Stimulated activated CD8-positive, alpha-beta memory T cell treated with anti-CD3 and anti-CD28 coated beads, Interleukin-2, amount 100 ng/mL, for 48 hours (primary cell): ENCODE data around the gene CACNA1A.
A peak's percentile ranks its signal among the peaks of the same experiment; 100 is the strongest.

Experiments used
- DNase-seq, 2 donors: peaks; one replicate each; pipeline ENCODE4 v3.0.0-alpha.2; 2020; ENCODE audit warnings: low read depth in 2 of 2

The CACNA1A gene

DNA sequence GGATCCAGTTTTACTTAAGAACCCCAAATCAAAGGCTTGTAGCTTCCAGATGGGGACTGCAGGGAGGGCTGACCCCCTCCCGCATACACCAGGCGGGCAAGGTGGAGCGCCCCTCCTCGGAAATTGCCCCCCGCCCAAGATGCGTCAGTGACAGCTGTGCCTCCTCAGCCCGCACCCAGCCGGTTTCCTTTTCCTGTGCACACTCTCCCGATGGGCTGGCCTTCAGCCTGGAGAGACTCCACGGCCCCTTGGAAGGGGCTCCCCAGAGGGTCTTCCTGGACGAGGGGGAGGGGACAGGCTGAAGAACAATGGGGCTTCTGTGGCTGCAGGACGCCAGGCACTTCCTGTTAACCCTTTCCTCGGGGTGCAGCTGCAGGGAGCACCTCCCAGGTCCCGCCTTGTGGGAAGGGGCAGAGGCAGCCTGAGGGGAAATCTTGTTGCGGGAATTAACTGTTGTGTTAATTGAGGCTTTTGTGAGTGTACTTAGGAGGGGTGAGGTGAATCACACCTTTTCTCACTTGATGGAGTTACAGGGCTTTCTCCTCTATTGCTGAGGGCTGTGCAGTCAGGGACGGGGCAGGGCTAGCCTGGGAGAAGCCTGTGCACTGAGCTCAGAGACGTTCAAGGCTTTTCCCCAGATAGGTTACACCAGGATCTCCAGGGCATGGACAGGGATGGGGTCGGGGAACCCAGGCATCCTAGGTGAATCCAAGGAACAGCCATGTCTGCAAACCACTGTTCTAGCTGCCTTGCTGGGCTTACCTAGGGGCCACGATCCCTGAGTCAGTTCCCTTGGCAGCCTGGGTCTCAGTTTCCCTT is 341.7 kb downstream of the CACNA1A start:
- no peak for DNase-seq

DNA sequence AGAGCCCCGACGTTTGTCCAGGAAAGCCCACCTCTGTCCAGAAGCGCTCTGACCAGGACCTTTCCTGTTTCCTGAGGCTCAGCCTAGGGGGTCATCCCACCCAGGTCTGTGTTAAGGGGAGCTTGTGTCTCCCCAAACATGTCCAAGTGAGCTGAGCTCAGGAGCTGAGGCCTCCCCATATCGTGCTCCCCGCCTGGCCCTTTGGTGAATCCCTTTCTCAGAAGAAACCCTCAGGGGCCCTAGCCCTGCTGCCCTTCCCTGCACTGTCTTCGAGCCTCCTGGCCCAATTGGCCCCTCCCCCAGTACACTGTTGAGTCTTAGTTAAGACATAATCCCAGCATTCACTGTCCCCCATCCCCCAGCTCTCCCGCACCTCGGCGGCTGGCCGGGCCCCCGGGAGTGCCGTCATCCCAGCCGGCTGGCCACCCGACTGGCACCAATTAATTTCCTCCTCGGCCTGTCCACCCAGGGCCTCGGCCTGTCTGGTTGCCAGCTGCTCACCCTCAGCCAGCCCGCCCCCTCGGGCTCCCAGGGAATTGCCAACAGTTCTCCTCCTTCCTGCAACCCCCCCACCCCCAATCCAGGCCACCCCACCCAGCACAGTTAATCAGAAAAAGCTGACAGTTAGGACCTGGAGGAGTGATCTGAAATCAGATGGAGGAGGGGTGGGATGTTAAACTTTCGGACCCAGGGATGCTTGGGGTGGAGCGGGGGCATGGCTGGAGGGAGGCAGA is 342.5 kb downstream of the CACNA1A start:
- DNase-seq = peak in 1 of 2 donors; percentile 43

DNA sequence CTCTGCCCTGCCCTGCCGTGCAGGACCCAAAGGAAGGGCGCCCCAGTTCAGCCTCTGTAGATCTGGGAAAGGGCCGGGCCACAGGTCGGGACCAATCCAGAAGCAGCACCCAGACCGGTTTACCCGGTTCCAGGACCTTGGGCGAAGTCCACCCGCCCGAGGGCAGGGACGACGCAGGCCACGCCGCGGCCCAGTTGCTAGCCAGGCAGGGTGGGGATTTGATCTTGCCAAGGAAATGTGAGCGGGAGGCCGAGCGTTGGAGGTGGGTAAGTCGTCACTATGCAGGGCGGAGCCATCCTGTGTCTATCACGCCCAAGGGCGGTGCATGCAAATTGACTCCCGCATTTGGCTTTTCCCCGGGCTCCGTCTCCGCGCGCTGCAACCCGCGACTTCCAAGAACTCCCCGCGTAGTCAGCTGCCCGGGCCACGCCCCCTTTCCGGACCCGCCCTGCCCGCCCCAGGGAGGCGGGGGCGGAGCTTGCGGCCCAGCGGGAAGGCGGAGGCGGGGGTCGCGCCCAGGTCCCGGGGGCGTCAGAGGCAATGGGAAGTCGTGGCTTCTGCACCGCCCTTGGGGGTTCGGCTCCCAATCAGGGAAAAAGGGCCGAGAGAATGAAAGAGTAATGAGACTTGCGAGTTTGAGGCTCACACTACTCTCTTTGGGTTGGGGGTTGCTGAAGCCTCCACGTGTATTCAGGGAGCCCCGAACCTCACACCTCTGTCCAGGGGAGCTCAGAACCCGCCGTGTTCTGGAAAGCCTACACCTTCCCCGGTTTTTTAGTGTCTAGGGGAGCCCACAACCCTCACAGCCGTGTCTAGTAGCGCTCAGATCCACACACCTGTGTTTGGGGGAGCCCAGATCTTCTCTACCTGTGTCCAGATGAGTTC is 343.3 kb downstream of the CACNA1A start:
- peak; percentile 87 to 88 for DNase-seq

DNA sequence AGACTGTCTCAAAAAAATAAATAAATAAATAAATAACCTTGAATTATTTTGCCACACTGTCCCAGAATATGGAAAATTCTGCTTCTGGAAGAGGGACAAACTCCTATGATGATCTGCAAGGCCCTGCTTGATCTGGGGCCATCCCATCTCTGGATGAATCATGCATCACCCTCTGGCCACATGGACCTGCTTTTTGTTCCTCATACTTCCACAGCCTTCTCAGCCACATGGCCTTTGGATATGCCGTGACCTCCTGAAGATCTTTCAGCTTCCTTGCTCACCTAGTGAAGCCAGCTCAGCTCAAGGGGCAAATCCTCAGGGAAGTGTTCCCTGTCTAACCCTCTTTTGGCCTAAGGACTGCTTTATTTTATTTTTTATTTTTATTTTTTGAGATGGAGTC is 345.7 kb downstream of the CACNA1A start:
- DNase-seq = no peak

DNA sequence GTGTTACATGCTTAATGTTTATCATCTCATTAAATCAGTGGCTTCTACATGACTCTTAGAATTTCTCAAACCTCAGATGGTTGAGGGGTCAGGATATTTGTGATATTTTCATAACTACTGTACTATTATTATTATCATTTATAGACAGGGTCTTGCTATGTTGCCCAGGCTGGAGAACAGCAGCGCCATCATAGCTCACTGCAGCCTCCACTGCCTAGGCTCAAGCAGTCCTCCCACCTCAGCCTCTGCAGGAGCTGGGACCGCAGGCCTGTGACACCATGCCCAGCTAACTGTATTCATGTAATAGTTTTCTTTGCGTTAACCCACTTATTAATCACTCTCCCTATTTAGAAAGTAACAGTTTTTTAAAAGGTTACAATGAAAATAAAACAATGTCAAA is 346.6 kb downstream of the CACNA1A start:
- DNase-seq = no peak
